Muscle of leg (tissue), 11 donors: Measurements from ENCODE around the gene RNLS. TPM values are rescaled to one million over a fixed set of nuclear protein-coding genes. Genes with fewer than 3 reads are reported as not detected.

ENCODE experiments used
- DNase-seq: peaks from one replicate; pipeline ENCODE4 v3.0.0; 2013
- H3K27ac ChIP-seq: one replicate; pipeline ENCODE4 v1.5.1; 2013; ENCODE audit warnings: mild to moderate bottlenecking, low read length, control low read depth
- H3K27me3 ChIP-seq: one replicate; pipeline ENCODE4 v1.6.1; 2013; ENCODE audit warnings: low read length; ENCODE audit not compliant: control insufficient read depth, insufficient read depth
- H3K36me3 ChIP-seq: one replicate; pipeline ENCODE4 v1.6.1; 2013; ENCODE audit warnings: low read length; ENCODE audit not compliant: control insufficient read depth, insufficient read depth
- H3K4me1 ChIP-seq: one replicate; pipeline ENCODE4 v1.6.1; 2013; ENCODE audit warnings: low read length; ENCODE audit not compliant: control insufficient read depth, insufficient read depth
- H3K4me3 ChIP-seq: one replicate; pipeline ENCODE4 v1.5.1; 2013; ENCODE audit warnings: low read length, control low read depth
- H3K9me3 ChIP-seq: replicated peaks from 2 replicates; pipeline ENCODE4 v1.6.1; 2013; ENCODE audit warnings: low read depth, low read length; ENCODE audit not compliant: control insufficient read depth
- WGBS: methylation state at CpG from one replicate; pipeline ENCODE4 v1.1.5; 2013; ENCODE audit warnings: missing lambda C conversion rate; ENCODE audit not compliant: insufficient coverage; 5-methylcytosine and 5-hydroxymethylcytosine counted together
- polyA plus RNA-seq, 8 donors: library from polyadenylated mRNA; unstranded; fragments of 120-200 nt; gene quantifications; one replicate each; pipeline versions ENCODE4 v1.2.1 to v1.2.3, GENCODE V29; 2013; ENCODE audit warnings: inconsistent platforms in 1 of 8, low replicate concordance in 1 of 8; ENCODE audit not compliant: insufficient read length in 8 of 8, insufficient read depth in 1 of 8
- total RNA-seq: library from RNA; stranded (reverse); fragments of 120-200 nt; gene quantifications from one replicate; pipeline ENCODE4 v1.2.4, GENCODE V29; 2013

RNLS gene
- total and polyA plus RNA-seq, 9 donors, result 2.0 to 4.5 (median 3.5) TPM

- Histone ChIP-seq H3K36me3 (no peaks in the 10 kb centered on the region), H3K4me1 (no peaks in the 10 kb centered on the region), H3K27me3 (no peaks in the 10 kb centered on the region), H3K27ac (no peak overlapping the region), H3K4me3 (no peak overlapping the region), H3K9me3 (no peaks in the 10 kb centered on the region)
- no peak for DNase-seq
- WGBS, result 44% methylated on average over 1 of the region's 3 CpGs
Observed at GRCh38 chr10:88332503-88333247, 250.4 kb downstream of the RNLS start.

GRCh38 chr10:88330174-88330573, 252.9 kb downstream of the RNLS start:
- no peak for DNase-seq
- H3K4me1 ChIP-seq, result no peaks in the 10 kb centered on the region
- WGBS, result no CpG with 5 or more reads among the region's 1 CpG

DNA sequence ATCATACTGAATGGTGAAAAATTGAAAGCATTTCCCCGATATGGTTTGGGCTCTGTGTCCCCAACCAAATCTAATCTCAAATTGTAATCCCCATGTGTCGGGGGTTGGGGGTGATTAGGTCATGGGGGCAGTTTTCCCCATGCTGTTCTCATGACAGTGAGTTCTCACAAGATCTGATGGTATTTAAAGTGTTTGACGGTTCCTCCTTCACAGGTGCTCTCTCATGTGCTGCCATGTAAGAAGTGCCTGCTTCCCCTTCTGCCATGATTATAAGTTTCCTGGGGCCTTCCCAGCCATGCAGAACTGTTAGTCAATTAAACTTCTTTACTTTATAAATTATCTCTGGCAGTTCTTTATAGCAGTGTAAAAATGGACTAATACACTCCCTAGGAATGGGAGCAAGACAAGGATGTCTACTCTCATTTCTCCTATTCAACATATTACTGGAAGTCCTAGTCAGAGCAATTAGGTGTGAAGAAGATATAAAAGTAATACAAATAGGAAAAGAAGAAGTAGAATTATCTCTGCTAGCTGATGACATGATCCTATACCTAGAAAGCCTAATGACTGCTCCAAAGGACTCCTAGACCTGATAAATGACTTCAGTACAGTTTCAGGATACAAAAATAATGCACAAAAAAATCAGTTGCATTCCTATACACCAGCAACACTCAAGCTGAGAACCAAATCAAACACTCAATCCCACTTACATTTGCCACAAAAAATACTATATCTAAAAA, 260.6 kb downstream of the RNLS start:
- WGBS, result 100% methylated on average over 1 of the region's 3 CpGs
- Histone ChIP-seq H3K36me3 (no peaks in the 10 kb centered on the region), H3K4me1 (no peaks in the 10 kb centered on the region), H3K4me3 (no peak overlapping the region), H3K9me3 (peaks cover 8% of the 10 kb centered on the region), H3K27me3 (no peaks in the 10 kb centered on the region), H3K27ac (no peak overlapping the region)
- no peak for DNase-seq

More at GRCh38 chr10:88330174-88330573, 252.9 kb downstream of the RNLS start:
- H3K27ac ChIP-seq, result no peak overlapping the region
- H3K4me3 ChIP-seq, result no peak overlapping the region
- H3K9me3 ChIP-seq, result no peaks in the 10 kb centered on the region
- H3K36me3 ChIP-seq, result no peaks in the 10 kb centered on the region
- no peaks in the 10 kb centered on the region for H3K27me3 ChIP-seq

DNA sequence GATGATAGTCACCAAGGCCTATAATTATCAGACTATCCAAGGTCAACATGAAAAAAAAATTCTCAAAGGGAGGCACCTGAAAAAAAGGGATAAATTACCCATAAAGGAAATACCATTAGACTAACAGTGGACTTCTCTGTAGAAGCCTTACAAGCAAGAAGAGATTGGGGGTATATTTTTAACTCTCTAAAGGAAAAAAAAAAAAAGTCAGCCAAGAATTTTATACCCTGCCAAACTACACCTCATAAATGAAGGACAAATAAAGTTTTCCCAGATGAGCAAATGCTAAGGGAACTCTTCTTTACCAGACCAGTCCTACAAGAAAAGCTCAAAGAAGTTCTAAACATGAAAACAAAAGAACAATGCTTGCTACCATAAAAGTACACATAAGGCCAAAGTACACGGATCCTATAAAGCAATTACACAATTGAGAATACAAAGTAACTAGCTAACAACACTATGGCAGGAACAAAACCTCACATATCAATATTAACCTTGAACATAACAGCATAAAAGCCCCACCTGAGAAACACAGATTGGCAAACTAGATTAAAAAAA, 263.1 kb downstream of the RNLS start:
- no peak for DNase-seq
- 100% methylated on average over 1 of the region's 1 CpG for WGBS
- Histone ChIP-seq H3K27me3 (no peaks in the 10 kb centered on the region), H3K4me3 (no peak overlapping the region), H3K9me3 (peaks cover 8% of the 10 kb centered on the region), H3K36me3 (no peaks in the 10 kb centered on the region), H3K27ac (no peak overlapping the region), H3K4me1 (no peaks in the 10 kb centered on the region)

DNA sequence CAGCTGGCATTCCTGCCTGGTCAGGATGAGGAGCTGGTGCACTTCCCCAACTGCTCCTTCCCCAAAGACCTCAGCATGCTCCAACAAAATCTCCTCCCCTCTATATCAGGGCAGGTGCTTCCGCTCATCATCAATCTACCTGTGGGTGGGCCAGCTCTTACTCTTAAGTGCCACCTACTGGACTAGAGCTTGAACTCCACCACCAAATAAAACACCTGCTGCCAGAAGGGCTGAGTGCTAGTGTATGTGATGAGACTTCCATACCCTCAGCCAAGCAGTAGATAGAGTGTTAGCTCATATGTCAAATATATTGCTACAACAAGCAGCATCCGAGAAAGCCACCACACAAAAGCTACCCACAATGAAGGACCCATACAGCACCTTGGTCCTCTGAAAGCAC, 264.3 kb downstream of the RNLS start:
- H3K4me3 ChIP-seq, result no peak overlapping the region
- H3K27ac ChIP-seq, result no peak overlapping the region
- no peak for DNase-seq
- no peaks in the 10 kb centered on the region for H3K36me3 ChIP-seq
- H3K9me3 ChIP-seq, result peaks cover 8% of the 10 kb centered on the region
- H3K4me1 ChIP-seq, result no peaks in the 10 kb centered on the region
- no peaks in the 10 kb centered on the region for H3K27me3 ChIP-seq
- WGBS, result no CpG with 5 or more reads among the region's 2 CpGs

GRCh38 chr10:88317099-88317498, 266.0 kb downstream of the RNLS start:
- Histone ChIP-seq H3K9me3 (peaks cover 8% of the 10 kb centered on the region), H3K4me3 (no peak overlapping the region), H3K4me1 (no peaks in the 10 kb centered on the region), H3K27ac (no peak overlapping the region), H3K27me3 (no peaks in the 10 kb centered on the region), H3K36me3 (no peaks in the 10 kb centered on the region)
- no peak for DNase-seq

DNA sequence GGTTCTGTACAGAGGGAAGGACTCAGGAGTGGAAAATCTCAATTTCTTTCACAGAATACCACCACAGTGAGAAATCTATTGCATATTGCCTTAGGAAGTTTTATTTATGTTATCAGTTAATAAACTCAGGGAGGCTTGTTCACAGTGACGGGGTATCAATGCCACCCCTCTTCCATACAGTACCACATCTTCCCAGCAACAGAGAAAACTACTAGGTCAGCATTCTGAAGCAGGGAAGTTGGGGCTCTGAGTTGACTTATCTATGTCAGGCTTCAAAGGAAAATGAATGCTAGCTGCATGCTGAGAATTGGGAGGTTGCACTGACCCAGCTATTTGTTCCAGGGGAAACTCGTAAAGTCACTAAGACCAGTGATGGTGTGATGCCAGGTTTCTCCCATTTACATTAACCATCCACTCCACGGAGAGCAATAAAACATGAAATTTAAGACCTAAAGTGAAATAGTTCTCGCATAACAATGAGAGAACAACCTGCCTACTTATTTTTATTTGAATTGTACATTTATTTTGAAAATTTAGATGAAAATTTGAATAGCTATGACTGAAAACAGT, 266.7 kb downstream of the RNLS start:
- Histone ChIP-seq H3K27me3 (no peaks in the 10 kb centered on the region), H3K36me3 (no peaks in the 10 kb centered on the region), H3K4me3 (no peak overlapping the region), H3K4me1 (no peaks in the 10 kb centered on the region), H3K27ac (no peak overlapping the region), H3K9me3 (peaks cover 8% of the 10 kb centered on the region)
- DNase-seq, result no peak
- no CpG with 5 or more reads among the region's 4 CpGs for WGBS

GRCh38 chr10:88315755-88316154, 267.4 kb downstream of the RNLS start:
- H3K27ac ChIP-seq, result no peak overlapping the region
- WGBS, result 63% methylated on average over 3 of the region's 3 CpGs
- no peaks in the 10 kb centered on the region for H3K27me3 ChIP-seq
- peaks cover 8% of the 10 kb centered on the region for H3K9me3 ChIP-seq
- H3K36me3 ChIP-seq, result no peaks in the 10 kb centered on the region
- no peaks in the 10 kb centered on the region for H3K4me1 ChIP-seq
- no peak for DNase-seq
- no peak overlapping the region for H3K4me3 ChIP-seq

GRCh38 chr10:88314362-88314761, 268.8 kb downstream of the RNLS start:
- DNase-seq, result peak; percentile 37
- H3K4me3 ChIP-seq, result no peak overlapping the region
- H3K27ac ChIP-seq, result no peak overlapping the region
- H3K27me3 ChIP-seq, result no peaks in the 10 kb centered on the region
- H3K4me1 ChIP-seq, result no peaks in the 10 kb centered on the region
- H3K9me3 ChIP-seq, result peaks cover 4% of the 10 kb centered on the region
- 0% methylated on average over 1 of the region's 2 CpGs for WGBS
- H3K36me3 ChIP-seq, result no peaks in the 10 kb centered on the region

- no peak overlapping the region for H3K27ac ChIP-seq
- H3K4me3 ChIP-seq, result no peak overlapping the region
- WGBS, result 100% methylated on average over 1 of the region's 1 CpG
- no peak for DNase-seq
- peaks cover 2% of the 10 kb centered on the region for H3K9me3 ChIP-seq
- H3K36me3 ChIP-seq, result no peaks in the 10 kb centered on the region
- no peaks in the 10 kb centered on the region for H3K4me1 ChIP-seq
- no peaks in the 10 kb centered on the region for H3K27me3 ChIP-seq
Observed at GRCh38 chr10:88313878-88314277, 269.2 kb downstream of the RNLS start.
